ENCODE results near the gene MAP3K4. TPM values are rescaled to one million over a fixed set of nuclear protein-coding genes. Genes with fewer than 3 reads are reported as not detected.
"Not testable (repeated sequence)": the region's sequence is repeated elsewhere in the genome, so short reads cannot be mapped to it uniquely, and the experiment has no call there.

MAP3K4 gene
- polyA plus RNA-seq, 3 donors = 3.2 to 12.3 (median 3.5) TPM

- Histone ChIP-seq H3K4me1 (ENCODE audit: control insufficient read depth in 1 of 2, insufficient read depth in 2 of 2, low read length in 2 of 2) (no peaks in the 10 kb centered on the region), H3K4me2 (replicated peaks; ENCODE audit: extremely low read depth, low read length, poor library complexity, severe bottlenecking) (no peak overlapping the region), H2AFZ (ENCODE audit: insufficient read depth, low read depth, low read length, poor library complexity, severe bottlenecking) (no peak overlapping the region), H3K36me3 (replicated peaks in 1 of 2; ENCODE audit: control insufficient read depth in 1 of 2, insufficient read depth in 2 of 2, low read length in 2 of 2) (no peaks in the 10 kb centered on the region), H3K27me3 (ENCODE audit: control insufficient read depth in 2 of 2, insufficient read depth in 2 of 2, low read length in 2 of 2) (no peaks in the 10 kb centered on the region), H3K9ac (ENCODE audit: insufficient read depth, low read length, poor library complexity, severe bottlenecking) (no peak overlapping the region), H3K9me3 (replicated peaks in 1 of 2; ENCODE audit: control insufficient read depth in 1 of 2, insufficient read depth in 1 of 2, low read length in 2 of 2) (peaks cover 4 to 5% of the 10 kb centered on the region in 2 donors), H3K4me3 (replicated peaks in 1 of 3; ENCODE audit: low read depth in 2 of 3, low read length in 3 of 3) (no peak overlapping the region), H3K27ac (ENCODE audit: low read depth in 1 of 2, low read length in 2 of 2) (no peak overlapping the region), H3K79me2 (ENCODE audit: insufficient read depth, low read length) (no peaks in the 10 kb centered on the region), H4K20me1 (ENCODE audit: insufficient read depth, low read length) (no peaks in the 10 kb centered on the region)
- no peak for TF ChIP-seq CTCF (IDR thresholded peaks at IDR 0.05)
- Mint-ChIP-seq H3K4me3 (no peak overlapping the region), H3K4me1 (no peaks in the 10 kb centered on the region), H3K36me3 (no peaks in the 10 kb centered on the region), H3K9me3 (peaks cover 8 to 13% (median 10%) of the 10 kb centered on the region in 7 donors), H3K27me3 (ENCODE audit: low read depth in 3 of 3) (peaks cover 2 to 11% (median 3%) of the 10 kb centered on the region in 3 donors), H3K27ac (no peak overlapping the region)
- no peak for DNase-seq
- 100% methylated on average over 3 of the region's 4 CpGs for WGBS (ENCODE audit: insufficient coverage)
- intact Hi-C loops (cut with micrococcal nuclease) = no loop called here
These were observed 13.2 kb upstream of the MAP3K4 start for GRCh38 chr6:160978141-160978901.

- no peaks in the 10 kb centered on the region for H3K27me3 ChIP-seq (ENCODE audit: control insufficient read depth in 2 of 2, insufficient read depth in 2 of 2, low read length in 2 of 2)
- TF ChIP-seq CTCF (IDR thresholded peaks at IDR 0.05) = no peak
- peaks cover 12 to 14% of the 10 kb centered on the region in 2 donors for H3K9me3 ChIP-seq (replicated peaks in 1 of 2; ENCODE audit: control insufficient read depth in 1 of 2, insufficient read depth in 1 of 2, low read length in 2 of 2)
- no peak overlapping the region for H3K27ac ChIP-seq (ENCODE audit: low read depth in 1 of 2, low read length in 2 of 2)
- no peak overlapping the region for H2AFZ ChIP-seq (ENCODE audit: insufficient read depth, low read depth, low read length, poor library complexity, severe bottlenecking)
- H3K27me3 Mint-ChIP-seq (ENCODE audit: low read depth in 3 of 3) = peaks cover 2 to 7% (median 3%) of the 10 kb centered on the region in 3 donors
- peaks cover 16 to 22% (median 19%) of the 10 kb centered on the region in 7 donors for H3K9me3 Mint-ChIP-seq
- H3K4me1 Mint-ChIP-seq = no peaks in the 10 kb centered on the region
- H3K4me3 ChIP-seq (replicated peaks in 1 of 3; ENCODE audit: low read depth in 2 of 3, low read length in 3 of 3) = no peak overlapping the region
- no peak overlapping the region for H3K4me3 Mint-ChIP-seq
- no peak overlapping the region for H3K9ac ChIP-seq (ENCODE audit: insufficient read depth, low read length, poor library complexity, severe bottlenecking)
- no peaks in the 10 kb centered on the region for H3K36me3 ChIP-seq (replicated peaks in 1 of 2; ENCODE audit: control insufficient read depth in 1 of 2, insufficient read depth in 2 of 2, low read length in 2 of 2)
- no peak overlapping the region for H3K4me2 ChIP-seq (replicated peaks; ENCODE audit: extremely low read depth, low read length, poor library complexity, severe bottlenecking)
- no peak for DNase-seq
- no peaks in the 10 kb centered on the region for H3K79me2 ChIP-seq (ENCODE audit: insufficient read depth, low read length)
- H3K4me1 ChIP-seq (ENCODE audit: control insufficient read depth in 1 of 2, insufficient read depth in 2 of 2, low read length in 2 of 2) = no peaks in the 10 kb centered on the region
- no peaks in the 10 kb centered on the region for H4K20me1 ChIP-seq (ENCODE audit: insufficient read depth, low read length)
- no peak overlapping the region for H3K27ac Mint-ChIP-seq
- intact Hi-C loops (cut with micrococcal nuclease) = no loop called here
- H3K36me3 Mint-ChIP-seq = peaks cover 0 to 3% of the 10 kb centered on the region in 2 donors
- WGBS (ENCODE audit: insufficient coverage) = 89% methylated on average over 5 of the region's 8 CpGs
These were observed 12.4 kb upstream of the MAP3K4 start for GRCh38 chr6:160979061-160979708.

- H3K4me1 Mint-ChIP-seq; DNase-seq; H3K36me3 Mint-ChIP-seq; H3K27ac Mint-ChIP-seq; H2AFZ ChIP-seq (ENCODE audit: insufficient read depth, low read depth, low read length, poor library complexity, severe bottlenecking); H4K20me1 ChIP-seq (ENCODE audit: insufficient read depth, low read length); H3K27me3 ChIP-seq (ENCODE audit: control insufficient read depth in 2 of 2, insufficient read depth in 2 of 2, low read length in 2 of 2); H3K4me3 ChIP-seq (replicated peaks in 1 of 3; ENCODE audit: low read depth in 2 of 3, low read length in 3 of 3); H3K79me2 ChIP-seq (ENCODE audit: insufficient read depth, low read length); H3K4me3 Mint-ChIP-seq; H3K4me1 ChIP-seq (ENCODE audit: control insufficient read depth in 1 of 2, insufficient read depth in 2 of 2, low read length in 2 of 2); H3K36me3 ChIP-seq (replicated peaks in 1 of 2; ENCODE audit: control insufficient read depth in 1 of 2, insufficient read depth in 2 of 2, low read length in 2 of 2); H3K27ac ChIP-seq (ENCODE audit: low read depth in 1 of 2, low read length in 2 of 2); H3K4me2 ChIP-seq (replicated peaks; ENCODE audit: extremely low read depth, low read length, poor library complexity, severe bottlenecking); H3K9ac ChIP-seq (ENCODE audit: insufficient read depth, low read length, poor library complexity, severe bottlenecking); intact Hi-C loops (cut with micrococcal nuclease): not testable (repeated sequence)
- H3K9me3 ChIP-seq (replicated peaks in 1 of 2; ENCODE audit: control insufficient read depth in 1 of 2, insufficient read depth in 1 of 2, low read length in 2 of 2) = peaks cover 14 to 19% of the 10 kb centered on the region in 2 donors
- WGBS (ENCODE audit: insufficient coverage) = 100% methylated on average over 3 of the region's 3 CpGs
- Mint-ChIP-seq H3K9me3 (peaks cover 19 to 31% (median 26%) of the 10 kb centered on the region in 7 donors), H3K27me3 (ENCODE audit: low read depth in 3 of 3) (peaks cover 0 to 11% (median 0%) of the 10 kb centered on the region in 3 donors)
These were observed 8.1 kb upstream of the MAP3K4 start for GRCh38 chr6:160983377-160983948.

Measured in CD14-positive monocyte (primary cell).